Natural killer cell (primary cell): ENCODE measurements around the gene HELT. TPM values are rescaled to one million over a fixed set of nuclear protein-coding genes. Genes with fewer than 3 reads are reported as not detected.
"Not testable (repeated sequence)": the region's sequence is repeated elsewhere in the genome, so short reads cannot be mapped to it uniquely, and the experiment has no call there.

Source experiments
- ATAC-seq, 3 donors: fragments of 150-1000 bp in 2 of 3; fragments of 200-7000 bp in 1 of 3; cut with Tn5 transposase; 1 replicate in 1 of 3; 2 replicates in 2 of 3; pipeline ENCODE4 v1.10.0; 2021; ENCODE audit warnings: mild to moderate bottlenecking in 2 of 3, moderate library complexity in 2 of 3
- DNase-seq, 2 donors: peaks; one replicate each; pipeline versions ENCODE4 v3.0.0 to v3.0.0-alpha.2; 2013 to 2021; ENCODE audit warnings: mixed read lengths in 1 of 2
- H3K27ac ChIP-seq: one replicate; pipeline ENCODE4 v1.5.1; 2013; ENCODE audit warnings: mild to moderate bottlenecking, low read length
- H3K27me3 ChIP-seq: one replicate; pipeline ENCODE4 v1.6.1; 2013; ENCODE audit warnings: low read length; ENCODE audit not compliant: control insufficient read depth, insufficient read depth
- H3K36me3 ChIP-seq: one replicate; pipeline ENCODE4 v1.6.1; 2013; ENCODE audit warnings: low read length; ENCODE audit not compliant: control insufficient read depth, insufficient read depth
- H3K4me1 ChIP-seq: one replicate; pipeline ENCODE4 v1.6.1; 2013; ENCODE audit warnings: low read length; ENCODE audit not compliant: control insufficient read depth, insufficient read depth
- H3K4me3 ChIP-seq: one replicate; pipeline ENCODE4 v1.5.1; 2013; ENCODE audit warnings: low read length
- H3K9me3 ChIP-seq: one replicate; pipeline ENCODE4 v1.6.1; 2013; ENCODE audit warnings: low read length; ENCODE audit not compliant: control insufficient read depth, insufficient read depth
- H3K27ac Mint-ChIP-seq, 2 donors: one replicate each; pipeline ENCODE4 v1.8.0; 2022; ENCODE audit warnings: mild to moderate bottlenecking in 2 of 2, mixed read lengths in 2 of 2, moderate library complexity in 1 of 2
- H3K27me3 Mint-ChIP-seq, 2 donors: one replicate each; pipeline ENCODE4 v1.8.0; 2022; ENCODE audit warnings: low read depth in 2 of 2, mixed read lengths in 2 of 2
- H3K36me3 Mint-ChIP-seq: one replicate; pipeline ENCODE4 v1.8.0; 2022; ENCODE audit warnings: mixed read lengths
- H3K4me1 Mint-ChIP-seq, 2 donors: one replicate each; pipeline ENCODE4 v1.8.0; 2022; ENCODE audit warnings: mixed read lengths in 2 of 2
- H3K4me3 Mint-ChIP-seq: one replicate; pipeline ENCODE4 v1.8.0; 2022; ENCODE audit warnings: mild to moderate bottlenecking, moderate library complexity, mixed read lengths
- H3K9me3 Mint-ChIP-seq, 2 donors: one replicate each; pipeline ENCODE4 v1.8.0; 2022; ENCODE audit warnings: mixed read lengths in 2 of 2
- CTCF ChIP-seq: fragments of 200-600 bp; IDR thresholded peaks from one replicate; pipeline ENCODE4 v1.8.0; 2022; ENCODE audit warnings: antibody characterized with exemption
- WGBS: methylation state at CpG from one replicate; pipeline ENCODE4 v1.1.7; 2013; ENCODE audit warnings: missing lambda C conversion rate; ENCODE audit not compliant: insufficient coverage; 5-methylcytosine and 5-hydroxymethylcytosine counted together
- intact Hi-C: fragments of 100-400 bp; cut with micrococcal nuclease; formaldehyde crosslinking; loops from one replicate; pipeline ENCODE4 v1.14.2; 2022
- total RNA-seq, 4 donors: library from RNA; stranded (reverse); fragments of 120-200 nt in 1 of 4; gene quantifications; one replicate each; pipeline versions ENCODE4 v1.2.3 to v1.2.4, GENCODE V29; 2013 to 2022

The HELT gene
- total RNA-seq, 3 donors from 2014 or later (not counting 1 experiment from before 2014, with no cell fraction given): not detected

GRCh38 chr4:184972991-184973390, 45.3 kb upstream of the HELT start:
- no peak overlapping the region for H3K27ac Mint-ChIP-seq
- Histone ChIP-seq H3K4me1 (no peaks in the 10 kb centered on the region), H3K4me3 (no peak overlapping the region), H3K27me3 (no peaks in the 10 kb centered on the region), H3K36me3 (no peaks in the 10 kb centered on the region), H3K9me3 (no peaks in the 10 kb centered on the region), H3K27ac (no peak overlapping the region)
- H3K27me3 Mint-ChIP-seq: peaks cover 6 to 8% of the 10 kb centered on the region in 2 donors
- no peak for TF ChIP-seq CTCF
- 89% methylated on average over 7 of the region's 7 CpGs for WGBS
- DNase-seq (no peak), ATAC-seq (no peak)
- intact Hi-C loops: loop anchor here (5.0 kb wide), 1 partner anchor 496 kb away; no protein-coding TSS in a partner anchor
- no peak overlapping the region for H3K4me3 Mint-ChIP-seq
- H3K4me1 Mint-ChIP-seq: no peaks in the 10 kb centered on the region
- no peaks in the 10 kb centered on the region for H3K9me3 Mint-ChIP-seq
- H3K36me3 Mint-ChIP-seq: no peaks in the 10 kb centered on the region

GRCh38 chr4:184976348-184976747, 41.9 kb upstream of the HELT start:
- H3K4me3 Mint-ChIP-seq, H3K9me3 ChIP-seq, ATAC-seq, H3K4me1 Mint-ChIP-seq, H3K27ac Mint-ChIP-seq, H3K4me3 ChIP-seq, H3K9me3 Mint-ChIP-seq, intact Hi-C loops, H3K36me3 ChIP-seq, H3K4me1 ChIP-seq, DNase-seq, H3K36me3 Mint-ChIP-seq, H3K27ac ChIP-seq, H3K27me3 ChIP-seq: not testable (repeated sequence)
- WGBS: 91% methylated on average over 2 of the region's 2 CpGs
- H3K27me3 Mint-ChIP-seq: peaks cover 13 to 21% of the 10 kb centered on the region in 2 donors

- no peaks in the 10 kb centered on the region for H3K27me3 ChIP-seq
- 83% methylated on average over 1 of the region's 3 CpGs for WGBS
- Mint-ChIP-seq H3K27ac (no peak overlapping the region), H3K4me3 (no peak overlapping the region), H3K36me3 (no peaks in the 10 kb centered on the region), H3K27me3 (peaks cover 9 to 21% of the 10 kb centered on the region in 2 donors), H3K9me3 (no peaks in the 10 kb centered on the region), H3K4me1 (no peaks in the 10 kb centered on the region)
- DNase-seq: no peak
- TF ChIP-seq CTCF: no peak
- no peak overlapping the region for H3K4me3 ChIP-seq
- H3K9me3 ChIP-seq: no peaks in the 10 kb centered on the region
- no peaks in the 10 kb centered on the region for H3K36me3 ChIP-seq
- H3K4me1 ChIP-seq: peaks cover 3% of the 10 kb centered on the region
- H3K27ac ChIP-seq: no peak overlapping the region
- intact Hi-C loops: no loop called here
- ATAC-seq: no peak
These were observed 40.5 kb upstream of the HELT start for GRCh38 chr4:184977747-184978146.

- WGBS: 80% methylated on average over 6 of the region's 6 CpGs
- DNase-seq (no peak), ATAC-seq (no peak)
- Mint-ChIP-seq H3K9me3 (no peaks in the 10 kb centered on the region), H3K4me3 (no peak overlapping the region), H3K4me1 (no peaks in the 10 kb centered on the region), H3K27me3 (peaks cover 8 to 21% of the 10 kb centered on the region in 2 donors), H3K36me3 (no peaks in the 10 kb centered on the region), H3K27ac (no peak overlapping the region)
- no peak for TF ChIP-seq CTCF
- H3K27ac ChIP-seq: no peak overlapping the region
- H3K4me1 ChIP-seq: peaks cover 8% of the 10 kb centered on the region
- no peaks in the 10 kb centered on the region for H3K36me3 ChIP-seq
- H3K4me3 ChIP-seq: no peak overlapping the region
- no peaks in the 10 kb centered on the region for H3K9me3 ChIP-seq
- H3K27me3 ChIP-seq: no peaks in the 10 kb centered on the region
- intact Hi-C loops: no loop called here
These were observed 40.1 kb upstream of the HELT start for GRCh38 chr4:184978211-184978610.
